ENCODE measurements around the gene CRELD2.

CRELD2 gene

DNA sequence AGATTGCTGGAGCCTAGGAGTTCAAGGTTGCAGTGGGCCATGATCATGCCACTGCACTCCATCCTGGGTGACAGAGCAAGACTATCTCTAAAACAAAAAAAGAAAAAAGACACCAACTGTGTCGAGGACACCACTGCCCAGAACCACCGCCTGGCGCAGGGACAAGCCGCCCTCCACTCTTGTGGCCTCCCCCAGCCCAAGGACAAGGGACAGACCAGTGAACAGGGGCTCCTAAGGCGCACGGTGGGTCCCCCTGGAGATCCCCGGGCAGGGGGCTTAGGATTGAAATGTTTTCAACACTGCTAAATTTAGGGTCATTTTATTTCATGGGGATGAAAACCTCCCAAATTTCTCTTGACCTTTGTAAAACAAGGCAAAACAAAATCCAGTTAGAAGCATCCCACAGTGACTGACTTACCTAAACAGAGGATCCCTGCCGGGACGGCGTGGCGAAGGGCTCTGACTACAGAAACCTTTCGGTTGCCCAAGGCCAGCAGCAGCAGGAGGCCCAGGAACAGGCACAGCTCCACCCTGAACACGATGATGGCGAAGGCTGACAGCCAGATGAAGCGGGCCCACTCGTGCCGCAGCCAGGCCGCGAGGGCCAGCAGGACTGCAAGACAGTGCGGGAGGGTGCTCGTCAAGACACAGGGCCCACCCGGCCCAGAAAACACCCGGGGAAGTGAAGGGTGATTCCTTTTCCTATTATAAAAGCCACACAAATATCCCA, 8.8 kb upstream of the CRELD2 start:
- no peak for DNase-seq (ENCODE audit: low read depth)
- no peak overlapping the region for H3K4me3 ChIP-seq (ENCODE audit: control insufficient read depth, low read depth, low read length)
- TF ChIP-seq, protein P1, sequence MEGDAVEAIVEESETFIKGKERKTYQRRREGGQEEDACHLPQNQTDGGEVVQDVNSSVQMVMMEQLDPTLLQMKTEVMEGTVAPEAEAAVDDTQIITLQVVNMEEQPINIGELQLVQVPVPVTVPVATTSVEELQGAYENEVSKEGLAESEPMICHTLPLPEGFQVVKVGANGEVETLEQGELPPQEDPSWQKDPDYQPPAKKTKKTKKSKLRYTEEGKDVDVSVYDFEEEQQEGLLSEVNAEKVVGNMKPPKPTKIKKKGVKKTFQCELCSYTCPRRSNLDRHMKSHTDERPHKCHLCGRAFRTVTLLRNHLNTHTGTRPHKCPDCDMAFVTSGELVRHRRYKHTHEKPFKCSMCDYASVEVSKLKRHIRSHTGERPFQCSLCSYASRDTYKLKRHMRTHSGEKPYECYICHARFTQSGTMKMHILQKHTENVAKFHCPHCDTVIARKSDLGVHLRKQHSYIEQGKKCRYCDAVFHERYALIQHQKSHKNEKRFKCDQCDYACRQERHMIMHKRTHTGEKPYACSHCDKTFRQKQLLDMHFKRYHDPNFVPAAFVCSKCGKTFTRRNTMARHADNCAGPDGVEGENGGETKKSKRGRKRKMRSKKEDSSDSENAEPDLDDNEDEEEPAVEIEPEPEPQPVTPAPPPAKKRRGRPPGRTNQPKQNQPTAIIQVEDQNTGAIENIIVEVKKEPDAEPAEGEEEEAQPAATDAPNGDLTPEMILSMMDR (conservative IDR thresholded peaks at IDR 0.05; ENCODE audit: control insufficient read depth, insufficient read depth, low read depth, low read length): no peak

DNA sequence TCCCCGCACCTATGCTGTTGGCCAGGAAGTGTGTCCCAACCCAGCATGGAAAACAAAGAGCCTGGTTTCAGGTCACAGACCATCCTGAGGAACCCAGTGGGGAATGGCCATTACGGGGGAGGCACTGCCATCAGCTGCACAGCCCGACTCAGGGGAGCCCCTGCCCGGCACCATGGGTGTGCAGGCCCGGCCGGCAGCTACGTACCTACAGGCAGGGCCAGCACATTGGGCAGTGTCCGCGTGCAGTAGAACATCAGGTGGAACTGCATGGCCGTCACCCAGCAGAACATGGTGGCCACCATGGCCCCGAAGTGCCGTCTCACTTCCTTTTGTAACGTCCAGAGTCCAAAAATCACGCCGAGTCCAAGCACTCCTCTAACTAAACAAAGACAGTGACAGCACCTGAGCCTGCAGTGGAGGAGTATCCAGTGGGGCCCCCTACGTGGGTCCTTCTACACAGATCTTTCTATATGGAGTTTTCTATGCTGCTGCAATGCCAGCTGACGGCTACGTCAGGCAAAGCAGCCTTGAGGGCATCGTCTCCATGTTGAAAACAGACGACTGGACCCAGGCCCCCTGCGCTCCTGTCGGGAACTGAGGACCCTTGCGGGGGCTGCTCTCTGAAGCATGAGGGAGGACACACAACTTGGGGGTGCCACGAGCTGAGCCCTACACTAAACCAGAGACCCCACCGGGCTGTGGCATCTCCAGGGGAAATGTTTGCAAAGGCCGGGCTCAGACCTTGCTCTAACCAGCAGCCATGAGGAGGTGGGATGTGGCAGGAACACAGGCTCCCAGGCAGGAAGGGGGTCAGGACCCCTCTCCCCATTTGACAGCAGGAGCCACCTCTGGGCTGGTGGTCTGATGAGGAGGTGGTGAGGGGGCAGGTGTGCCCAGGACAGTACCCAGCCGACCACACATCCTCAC, 7.9 kb upstream of the CRELD2 start:
- TF ChIP-seq, protein P1 (conservative IDR thresholded peaks at IDR 0.05; ENCODE audit: control insufficient read depth, insufficient read depth, low read depth, low read length): no peak
- DNase-seq (ENCODE audit: low read depth): no peak
- H3K4me3 ChIP-seq (ENCODE audit: control insufficient read depth, low read depth, low read length): no peak overlapping the region

DNA sequence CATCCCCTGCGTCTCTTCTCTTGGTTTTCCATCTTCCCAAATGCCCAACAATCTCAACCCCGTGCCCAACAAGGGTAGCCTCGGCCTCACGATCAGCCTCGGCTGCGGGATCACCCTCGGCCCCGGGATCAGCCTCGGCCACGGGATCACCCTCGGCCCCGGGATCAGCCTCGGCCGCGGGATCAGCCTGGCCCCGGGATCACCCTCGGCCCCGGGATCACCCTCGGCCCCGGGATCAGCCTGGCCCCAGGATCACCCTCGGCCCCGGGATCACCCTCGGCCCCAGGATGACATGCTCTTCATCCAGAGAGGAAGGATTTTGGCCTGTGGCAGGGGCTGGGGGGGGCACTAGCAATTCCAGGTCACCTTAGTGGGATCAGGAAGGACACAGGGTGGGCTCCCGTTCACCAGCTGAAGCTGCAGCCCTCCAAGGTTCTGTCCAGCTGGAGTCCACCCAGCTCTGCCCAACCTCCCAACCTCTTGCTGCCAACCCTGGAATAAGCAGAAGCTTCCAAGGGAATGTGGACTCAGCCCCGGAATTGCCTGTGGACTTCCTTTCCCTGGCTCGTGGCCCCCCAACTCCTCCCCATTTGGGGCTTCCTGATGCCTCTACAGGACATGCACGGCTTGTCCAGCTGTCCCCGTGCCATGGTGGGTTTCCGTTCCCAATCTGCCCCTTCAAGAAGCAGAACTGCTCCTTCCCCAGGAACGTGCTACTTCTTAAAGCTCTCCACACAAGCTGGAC, 6.4 kb upstream of the CRELD2 start:
- DNase-seq (ENCODE audit: low read depth): no peak
- TF ChIP-seq, protein P1 (conservative IDR thresholded peaks at IDR 0.05; ENCODE audit: control insufficient read depth, insufficient read depth, low read depth, low read length): no peak
- H3K4me3 ChIP-seq (ENCODE audit: control insufficient read depth, low read depth, low read length): no peak overlapping the region

DNA sequence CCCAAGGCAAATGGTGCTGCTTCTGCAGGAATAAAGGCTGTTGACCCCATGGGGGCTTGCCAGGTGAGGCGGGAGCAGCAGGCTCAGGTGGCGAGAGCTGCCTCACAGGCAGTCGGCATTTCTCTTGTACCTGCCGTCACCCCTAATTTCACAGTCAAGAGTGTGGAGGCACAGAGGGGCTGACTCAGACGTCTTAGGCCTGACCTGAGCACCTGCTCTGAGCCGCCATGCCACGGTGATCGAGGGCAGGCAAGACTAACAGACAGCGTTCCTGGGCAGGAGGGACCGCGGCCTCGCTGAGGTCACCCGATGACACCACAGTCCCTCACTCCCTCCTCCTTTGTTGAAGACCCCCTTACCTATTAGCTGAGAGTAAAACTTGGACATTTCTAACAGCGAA, 5.4 kb upstream of the CRELD2 start:
- no peak for DNase-seq (ENCODE audit: low read depth)
- TF ChIP-seq, protein P1 (conservative IDR thresholded peaks at IDR 0.05; ENCODE audit: control insufficient read depth, insufficient read depth, low read depth, low read length): no peak
- no peak overlapping the region for H3K4me3 ChIP-seq (ENCODE audit: control insufficient read depth, low read depth, low read length)

DNA sequence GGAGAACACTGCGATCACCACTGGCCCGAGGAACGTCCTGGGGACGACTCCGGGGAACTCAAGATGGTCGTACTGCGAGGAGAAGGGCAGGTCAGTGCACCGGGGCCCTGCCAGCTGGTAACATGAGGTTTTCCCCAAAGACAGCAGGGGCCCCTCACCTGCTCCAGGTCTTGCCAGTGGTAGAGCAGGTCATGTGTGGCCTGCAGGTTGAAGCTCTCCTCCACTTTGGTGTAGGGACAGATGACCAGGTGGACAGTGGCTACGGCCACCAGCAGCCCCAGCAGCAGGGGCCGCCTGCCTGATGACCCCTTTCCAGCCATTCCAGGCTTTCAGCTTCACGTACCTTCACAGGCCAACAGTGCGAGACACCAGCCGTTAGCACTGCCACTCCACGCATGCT, 5.0 kb upstream of the CRELD2 start:
- no peak overlapping the region for H3K4me3 ChIP-seq (ENCODE audit: control insufficient read depth, low read depth, low read length)
- no peak for DNase-seq (ENCODE audit: low read depth)
- TF ChIP-seq, protein P1 (conservative IDR thresholded peaks at IDR 0.05; ENCODE audit: control insufficient read depth, insufficient read depth, low read depth, low read length): no peak

DNA sequence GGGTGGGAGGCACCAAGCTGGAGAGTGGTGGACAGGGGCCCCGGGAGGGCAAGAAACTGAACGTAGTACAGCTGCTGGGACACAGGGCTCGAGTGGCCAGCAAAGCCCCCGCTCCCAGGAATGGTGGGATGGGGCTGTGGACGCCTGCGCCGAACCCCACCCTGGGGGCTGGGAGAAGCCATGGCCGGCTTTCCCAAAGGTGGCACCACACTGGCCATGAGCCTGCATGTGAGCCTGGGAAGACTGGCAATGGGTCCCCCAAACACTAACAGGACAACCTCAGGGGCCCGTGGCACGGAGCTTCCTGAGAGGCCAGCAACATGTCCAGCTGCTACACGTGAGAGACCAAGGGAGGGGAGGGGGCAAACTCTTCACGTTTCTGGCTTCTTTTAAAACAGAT, 4.2 kb upstream of the CRELD2 start:
- DNase-seq (ENCODE audit: low read depth): no peak
- no peak overlapping the region for H3K4me3 ChIP-seq (ENCODE audit: control insufficient read depth, low read depth, low read length)
- TF ChIP-seq, protein P1 (conservative IDR thresholded peaks at IDR 0.05; ENCODE audit: control insufficient read depth, insufficient read depth, low read depth, low read length): no peak

All from fibroblast of mammary gland (primary cell).